HEK293T (cell line): Measurements from ENCODE around the gene PCDH9.

Source experiments
- CTCF ChIA-PET: fragments of 350-600 bp; formaldehyde crosslinking; extraction: SDS; loops from one replicate; lab custom pipeline; 2021; ENCODE audit warnings: antibody characterized with exemption, inconsistent platforms; lab: Yijun Ruan, JAX
- POLR2A ChIA-PET: fragments of 350-600 bp; formaldehyde crosslinking; extraction: SDS; loops from one replicate; lab custom pipeline; 2020; ENCODE audit warnings: antibody characterized with exemption, inconsistent platforms; lab: Yijun Ruan, JAX
- DNase-seq: peaks from one replicate; pipeline ENCODE4 v3.0.0; 2012; ENCODE audit warnings: mixed read lengths; ENCODE audit errors: extremely low spot score
- ARNT ChIP-seq: fragments of 450-650 bp; IDR thresholded peaks from 2 replicates; pipeline ENCODE4 v1.6.1; 2017; ENCODE audit warnings: mild to moderate bottlenecking
- BHLHE40 ChIP-seq: fragments of 450-650 bp; IDR thresholded peaks from 2 replicates; pipeline ENCODE4 v1.6.1; 2016; ENCODE audit warnings: mild to moderate bottlenecking, moderate library complexity, borderline replicate concordance
- CTBP1 ChIP-seq: fragments of 450-650 bp; IDR thresholded peaks from 2 replicates; pipeline ENCODE4 v1.6.1; 2016; ENCODE audit warnings: borderline replicate concordance
- ELF4 ChIP-seq: fragments of 450-650 bp; IDR thresholded peaks from 2 replicates; pipeline ENCODE4 v1.6.1; 2017; ENCODE audit warnings: antibody characterized with exemption
- FOXA1 ChIP-seq: fragments of 450-650 bp; IDR thresholded peaks from 2 replicates; pipeline ENCODE4 v1.6.1; 2016; ENCODE audit warnings: mild to moderate bottlenecking
- FOXK2 ChIP-seq: fragments of 450-650 bp; IDR thresholded peaks from 2 replicates; pipeline ENCODE4 v1.6.1; 2016; ENCODE audit warnings: mild to moderate bottlenecking
- FOXM1 ChIP-seq: fragments of 450-650 bp; IDR thresholded peaks from 2 replicates; pipeline ENCODE4 v1.6.1; 2017; ENCODE audit warnings: mild to moderate bottlenecking, borderline replicate concordance
- HDGF ChIP-seq: fragments of 450-650 bp; IDR thresholded peaks from 2 replicates; pipeline ENCODE4 v1.6.1; 2017; ENCODE audit warnings: antibody characterized with exemption, borderline replicate concordance
- L3MBTL2 ChIP-seq: fragments of 450-650 bp; conservative IDR thresholded peaks from 2 replicates; pipeline ENCODE4 v1.6.1; 2016; ENCODE audit warnings: mild to moderate bottlenecking
- LEF1 ChIP-seq: fragments of 450-650 bp; IDR thresholded peaks from 2 replicates; pipeline ENCODE4 v1.6.1; 2017; ENCODE audit warnings: mild to moderate bottlenecking, borderline replicate concordance
- NFRKB ChIP-seq: fragments of 450-650 bp; IDR thresholded peaks from 2 replicates; pipeline ENCODE4 v1.6.1; 2016; ENCODE audit warnings: mild to moderate bottlenecking, moderate library complexity
- SP1 ChIP-seq: fragments of 450-650 bp; IDR thresholded peaks from 2 replicates; pipeline ENCODE4 v1.6.1; 2017
- SUZ12 ChIP-seq: fragments of 450-650 bp; IDR thresholded peaks from 2 replicates; pipeline ENCODE4 v1.6.1; 2016; ENCODE audit warnings: mild to moderate bottlenecking
- TARDBP ChIP-seq: fragments of 450-650 bp; IDR thresholded peaks from 2 replicates; pipeline ENCODE4 v1.6.1; 2016
- ZNF384 ChIP-seq: fragments of 450-650 bp; IDR thresholded peaks from 2 replicates; pipeline ENCODE4 v1.6.1; 2016
- TF ChIP-seq, protein P1 (sequence below): fragments of 450-650 bp; IDR thresholded peaks from 2 replicates; pipeline ENCODE4 v1.6.1; 2016

The PCDH9 gene

DNA sequence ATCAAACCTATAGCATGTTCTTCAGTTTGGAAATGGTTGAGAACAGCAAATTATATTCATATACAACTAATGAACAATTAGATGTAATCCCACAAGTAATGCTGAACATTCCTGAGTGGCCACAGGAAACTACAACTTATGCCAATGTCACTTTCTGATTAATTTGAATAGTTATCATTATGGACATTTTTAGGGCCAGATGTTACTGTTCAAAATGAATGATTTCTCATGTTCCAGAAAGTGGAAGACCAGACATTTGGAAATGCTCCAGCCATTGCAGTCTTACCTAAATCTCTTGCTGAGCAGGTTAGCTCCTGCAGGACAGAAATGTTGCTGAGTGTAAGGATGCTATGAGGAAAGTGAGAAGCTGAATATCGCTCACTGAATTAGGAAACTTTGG lies 819.8 kb downstream of the PCDH9 start:
- CTCF ChIA-PET, result interaction anchor here (0.6 kb wide), 1 partner anchor 287 kb away, joined by 5 read pairs; no protein-coding TSS in a partner anchor
- TF ChIP-seq FOXK2 (no peak), LEF1 (no peak)
- DNase-seq, result no peak
- POLR2A ChIA-PET, result no interaction called here

DNA sequence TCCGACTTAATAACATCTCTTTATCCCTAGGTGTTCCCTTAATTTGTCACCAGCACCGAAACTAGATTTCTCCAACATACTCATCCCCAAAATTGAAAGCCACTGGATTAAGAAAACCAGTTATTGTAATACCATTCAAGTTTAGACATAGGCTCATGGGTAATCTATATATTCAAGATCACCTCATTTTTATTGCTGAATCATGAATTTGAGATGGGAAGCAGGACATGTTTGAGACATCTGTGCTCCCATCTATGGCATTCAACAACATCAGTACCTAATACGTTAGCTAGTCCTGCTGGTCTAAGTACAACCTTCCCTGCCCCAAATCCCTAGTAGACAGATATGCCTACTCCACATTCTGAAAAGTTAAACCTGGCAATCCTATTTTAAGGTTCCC lies 820.6 kb downstream of the PCDH9 start:
- DNase-seq, result no peak
- no peak for TF ChIP-seq ARNT
- ChIA-PET POLR2A (no interaction called here), CTCF (no interaction called here)

DNA sequence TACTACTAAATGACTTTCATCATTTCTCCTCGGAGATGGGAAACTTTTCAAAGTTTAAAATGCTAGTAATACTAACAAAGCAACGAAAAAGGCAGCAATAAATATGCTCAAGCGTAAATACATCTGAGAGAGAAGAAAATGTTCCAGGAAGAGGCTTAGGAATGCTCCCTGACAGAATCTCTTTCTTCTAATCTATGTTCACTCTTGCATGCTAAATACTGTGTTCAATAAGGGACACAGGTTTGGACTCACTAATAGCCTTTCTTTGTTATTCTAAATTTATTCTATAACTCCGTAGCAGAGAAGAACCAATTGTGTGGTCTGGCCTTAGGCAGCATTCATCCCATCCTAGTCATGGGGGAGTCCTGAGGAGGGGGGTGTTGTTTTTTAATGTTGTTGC lies 823.0 kb downstream of the PCDH9 start:
- ChIA-PET POLR2A (no interaction called here), CTCF (interaction anchor here (0.6 kb wide), 1 partner anchor 581 kb away, joined by 3 read pairs; no protein-coding TSS in a partner anchor)
- DNase-seq, result no peak
- no peak for TF ChIP-seq NFRKB
- no peak for TF ChIP-seq ARNT
- TF ChIP-seq ELF4, result no peak; the same call in 1 of the 2 replicates
- TF ChIP-seq L3MBTL2, result no peak
- TF ChIP-seq, protein P1, sequence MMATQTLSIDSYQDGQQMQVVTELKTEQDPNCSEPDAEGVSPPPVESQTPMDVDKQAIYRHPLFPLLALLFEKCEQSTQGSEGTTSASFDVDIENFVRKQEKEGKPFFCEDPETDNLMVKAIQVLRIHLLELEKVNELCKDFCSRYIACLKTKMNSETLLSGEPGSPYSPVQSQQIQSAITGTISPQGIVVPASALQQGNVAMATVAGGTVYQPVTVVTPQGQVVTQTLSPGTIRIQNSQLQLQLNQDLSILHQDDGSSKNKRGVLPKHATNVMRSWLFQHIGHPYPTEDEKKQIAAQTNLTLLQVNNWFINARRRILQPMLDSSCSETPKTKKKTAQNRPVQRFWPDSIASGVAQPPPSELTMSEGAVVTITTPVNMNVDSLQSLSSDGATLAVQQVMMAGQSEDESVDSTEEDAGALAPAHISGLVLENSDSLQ, result no peak

DNA sequence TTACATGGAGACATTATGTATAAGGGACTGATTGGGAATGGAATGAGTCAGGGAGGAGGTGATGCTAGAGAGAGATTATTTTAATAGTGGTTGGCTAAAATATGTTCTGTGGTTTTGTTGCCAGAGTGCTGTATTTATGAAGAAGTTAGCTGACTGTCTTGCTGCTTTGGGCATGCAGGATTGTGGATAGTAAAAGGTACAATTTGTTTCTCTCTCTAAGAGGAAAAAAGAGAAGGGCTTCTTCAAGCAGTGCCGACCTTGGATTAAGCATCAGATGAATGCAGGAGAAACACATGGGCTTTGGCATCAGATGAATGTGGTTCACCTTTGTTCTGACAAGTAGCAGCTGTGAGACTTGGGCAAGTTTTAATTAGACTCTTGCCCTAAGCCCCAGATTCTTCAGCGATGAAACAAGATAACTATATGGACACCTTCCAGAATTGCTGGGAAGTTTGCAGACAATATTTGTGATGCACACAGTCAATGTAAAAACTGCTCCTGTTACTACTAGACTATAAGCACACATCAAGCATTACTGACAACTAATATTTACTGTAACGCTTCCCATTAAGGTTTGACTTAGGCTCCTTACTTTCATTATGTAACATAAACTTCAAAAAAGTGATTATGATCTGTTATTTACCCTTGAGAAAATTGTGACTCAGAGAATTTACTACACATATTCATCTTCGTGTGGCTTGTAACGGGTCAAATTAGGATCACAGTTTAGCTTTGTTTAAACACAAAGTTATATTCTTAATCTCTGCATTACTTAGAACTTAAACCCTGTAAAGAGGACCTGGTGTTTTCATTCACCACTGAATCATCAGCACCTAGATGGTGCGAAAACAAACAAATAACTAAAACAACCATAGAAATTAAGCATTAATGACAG lies 824.0 kb downstream of the PCDH9 start:
- TF ChIP-seq, protein P1, result 0 out of 2 replicates have a peak, but pooled peaks have one; percentile 1
- no peak for TF ChIP-seq FOXA1
- no peak for DNase-seq
- ChIA-PET CTCF (interaction anchor here (0.5 to 0.6 kb wide), 2 partner anchors 365 to 582 kb away, joined by 3 read pairs; no protein-coding TSS in a partner anchor), POLR2A (no interaction called here)

DNA sequence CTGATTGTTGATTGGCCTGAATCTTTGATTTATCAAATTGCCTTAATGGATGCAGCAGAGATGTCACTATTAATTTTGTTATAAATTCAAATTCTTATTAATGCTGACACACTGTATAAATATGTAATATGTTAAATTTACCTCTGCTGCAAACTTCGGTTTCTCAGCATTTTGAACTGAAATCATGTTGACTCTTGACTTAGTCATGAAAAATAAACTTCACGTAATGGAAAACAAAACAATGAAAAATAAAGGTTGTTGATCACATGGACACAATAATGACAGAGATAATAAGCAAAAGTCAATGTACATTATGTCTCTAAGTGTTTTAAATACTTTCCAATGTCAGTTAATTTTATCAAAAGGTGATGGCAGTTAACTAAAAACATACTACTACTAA lies 827.6 kb downstream of the PCDH9 start:
- TF ChIP-seq CTBP1, result no peak
- TF ChIP-seq L3MBTL2, result no peak
- TF ChIP-seq SUZ12, result no peak
- no peak for TF ChIP-seq ZNF384
- TF ChIP-seq FOXA1, result no peak
- no peak for DNase-seq
- CTCF ChIA-PET, result no interaction called here
- POLR2A ChIA-PET, result no interaction called here

DNA sequence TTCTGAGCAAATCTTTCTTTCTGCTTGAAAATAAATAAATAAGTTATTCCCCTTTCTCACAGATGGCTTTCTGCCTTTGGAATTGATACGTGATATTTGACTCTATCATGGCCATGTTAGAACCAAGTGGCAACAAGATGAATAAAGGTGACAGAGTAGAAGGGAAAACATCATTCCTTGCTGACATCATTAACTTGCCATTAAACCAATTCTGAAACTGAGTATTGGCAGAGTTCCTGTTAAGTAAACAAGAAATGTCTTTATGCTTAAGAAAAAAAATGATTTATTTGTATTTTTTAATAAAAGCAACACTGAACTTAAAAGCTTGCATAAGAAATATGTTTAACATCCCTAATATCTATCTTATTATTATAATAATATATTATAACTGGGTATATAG lies 828.1 kb downstream of the PCDH9 start:
- DNase-seq, result no peak
- ChIA-PET CTCF (no interaction called here), POLR2A (no interaction called here)
- TF ChIP-seq FOXA1, result no peak
- TF ChIP-seq NFRKB, result no peak
- no peak for TF ChIP-seq CTBP1
- TF ChIP-seq ARNT, result no peak
- TF ChIP-seq LEF1, result no peak
- TF ChIP-seq L3MBTL2, result no peak
- TF ChIP-seq BHLHE40, result no peak

DNA sequence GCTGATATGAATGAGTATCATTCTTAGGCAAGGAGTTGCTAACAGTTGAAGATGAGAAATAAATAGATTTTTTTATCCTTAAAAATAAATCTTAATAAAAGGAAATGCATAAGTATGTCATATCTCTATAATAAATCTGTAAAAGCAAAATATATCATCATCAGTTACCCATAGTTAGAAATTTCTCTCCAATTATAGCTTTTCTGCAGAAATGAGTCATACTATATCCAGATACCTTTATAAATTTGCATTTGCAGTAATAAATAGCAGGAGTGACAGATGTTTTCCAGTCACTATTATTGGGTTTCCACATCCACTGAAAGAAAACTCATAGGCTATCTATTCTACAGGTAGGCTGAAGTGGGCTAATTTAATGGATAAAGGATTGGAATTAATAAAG lies 829.8 kb downstream of the PCDH9 start:
- TF ChIP-seq NFRKB (no peak), SP1 (no peak), SUZ12 (no peak), TARDBP (no peak), HDGF (no peak), FOXK2 (no peak), ELF4 (no peak), LEF1 (no peak), ARNT (no peak), FOXM1 (no peak), L3MBTL2 (no peak), ZNF384 (no peak), BHLHE40 (no peak), FOXA1 (no peak), CTBP1 (no peak)
- TF ChIP-seq, protein P1, result no peak
- no peak for DNase-seq
- ChIA-PET CTCF (no interaction called here), POLR2A (no interaction called here)
